Measurements from ENCODE around the gene USP47. TPM values are rescaled to one million over a fixed set of nuclear protein-coding genes. Genes with fewer than 3 reads are reported as not detected.

The USP47 gene
- total and polyA plus RNA-seq, 9 of the 15 experiments (the other 6 are each of a cell fraction or from before 2014, with no cell fraction given), result 13.1 to 63.6 (median 34.7) TPM

DNA sequence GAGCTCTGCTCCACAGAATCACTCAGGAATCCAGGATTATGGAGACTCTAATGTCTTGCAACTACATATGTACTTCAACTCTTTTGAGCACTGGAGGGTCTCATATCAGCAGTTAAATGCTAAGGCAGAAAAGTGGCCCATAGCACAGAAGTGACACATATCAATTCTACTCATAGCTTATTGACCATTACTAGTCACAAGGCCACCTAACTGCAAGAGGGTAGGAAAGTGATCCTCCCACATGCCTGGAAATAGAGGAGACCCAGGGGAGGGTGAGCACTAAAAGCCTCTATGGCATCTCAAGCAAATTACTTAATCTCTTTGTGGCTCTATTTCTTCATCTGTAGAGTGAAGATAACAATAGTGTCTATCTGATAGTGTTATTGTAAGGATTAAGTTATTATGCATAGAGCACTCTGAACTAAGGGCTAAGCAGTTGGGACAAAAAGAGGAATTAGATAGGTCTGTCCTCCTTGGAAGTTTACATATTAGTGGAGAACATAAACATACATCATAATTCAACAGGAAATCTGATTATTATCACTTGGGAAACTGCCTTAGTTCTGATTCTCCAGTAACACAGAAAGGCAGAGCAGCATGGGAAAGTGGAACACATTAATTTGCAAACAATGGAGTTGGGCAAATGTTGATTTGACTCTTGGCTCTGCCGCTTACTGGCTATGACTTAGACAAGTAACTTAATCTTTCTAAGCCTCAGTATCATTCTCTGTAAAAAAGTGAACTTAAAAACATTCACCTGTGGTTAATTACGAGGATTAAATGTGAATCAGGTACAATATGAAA, 25.1 kb upstream of the USP47 start (continued):
- no peak for TF ChIP-seq ZC3H4 (CRISPR knock-in tag; IDR thresholded peaks at IDR 0.05; ENCODE audit: borderline replicate concordance)
- TF ChIP-seq ZNF232 (CRISPR knock-in tag; IDR thresholded peaks at IDR 0.05), result no peak
- no peak for TF ChIP-seq SMAD2 (IDR thresholded peaks at IDR 0.05; ENCODE audit: low read depth, low read length)
- TF ChIP-seq TSC22D4 (tag; IDR thresholded peaks at IDR 0.05), result no peak
- TF ChIP-seq SRSF7 (optimal IDR thresholded peaks at IDR 0.05; ENCODE audit: low read depth, low read length), result no peak
- no peak for TF ChIP-seq ZNF561 (CRISPR knock-in tag; conservative IDR thresholded peaks at IDR 0.05)
- TF ChIP-seq ZNF830 (CRISPR knock-in tag; IDR thresholded peaks at IDR 0.05), result no peak
- peak; percentile 58; the same call in 1 of the 2 replicates for TF ChIP-seq CBFA2T3 (IDR thresholded peaks at IDR 0.05)
- TF ChIP-seq, protein P1, sequence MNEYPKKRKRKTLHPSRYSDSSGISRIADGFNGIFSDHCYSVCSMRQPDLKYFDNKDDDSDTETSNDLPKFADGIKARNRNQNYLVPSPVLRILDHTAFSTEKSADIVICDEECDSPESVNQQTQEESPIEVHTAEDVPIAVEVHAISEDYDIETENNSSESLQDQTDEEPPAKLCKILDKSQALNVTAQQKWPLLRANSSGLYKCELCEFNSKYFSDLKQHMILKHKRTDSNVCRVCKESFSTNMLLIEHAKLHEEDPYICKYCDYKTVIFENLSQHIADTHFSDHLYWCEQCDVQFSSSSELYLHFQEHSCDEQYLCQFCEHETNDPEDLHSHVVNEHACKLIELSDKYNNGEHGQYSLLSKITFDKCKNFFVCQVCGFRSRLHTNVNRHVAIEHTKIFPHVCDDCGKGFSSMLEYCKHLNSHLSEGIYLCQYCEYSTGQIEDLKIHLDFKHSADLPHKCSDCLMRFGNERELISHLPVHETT (CRISPR knock-in tag; conservative IDR thresholded peaks at IDR 0.05 in 1 of 2, IDR thresholded peaks at IDR 0.05 in 1 of 2), result no peak
- no peak for TF ChIP-seq COPS2 (conservative IDR thresholded peaks at IDR 0.05)
- TF ChIP-seq, protein P2, sequence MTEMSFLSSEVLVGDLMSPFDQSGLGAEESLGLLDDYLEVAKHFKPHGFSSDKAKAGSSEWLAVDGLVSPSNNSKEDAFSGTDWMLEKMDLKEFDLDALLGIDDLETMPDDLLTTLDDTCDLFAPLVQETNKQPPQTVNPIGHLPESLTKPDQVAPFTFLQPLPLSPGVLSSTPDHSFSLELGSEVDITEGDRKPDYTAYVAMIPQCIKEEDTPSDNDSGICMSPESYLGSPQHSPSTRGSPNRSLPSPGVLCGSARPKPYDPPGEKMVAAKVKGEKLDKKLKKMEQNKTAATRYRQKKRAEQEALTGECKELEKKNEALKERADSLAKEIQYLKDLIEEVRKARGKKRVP (CRISPR knock-in tag; IDR thresholded peaks at IDR 0.05), result no peak
- TF ChIP-seq, protein P3, sequence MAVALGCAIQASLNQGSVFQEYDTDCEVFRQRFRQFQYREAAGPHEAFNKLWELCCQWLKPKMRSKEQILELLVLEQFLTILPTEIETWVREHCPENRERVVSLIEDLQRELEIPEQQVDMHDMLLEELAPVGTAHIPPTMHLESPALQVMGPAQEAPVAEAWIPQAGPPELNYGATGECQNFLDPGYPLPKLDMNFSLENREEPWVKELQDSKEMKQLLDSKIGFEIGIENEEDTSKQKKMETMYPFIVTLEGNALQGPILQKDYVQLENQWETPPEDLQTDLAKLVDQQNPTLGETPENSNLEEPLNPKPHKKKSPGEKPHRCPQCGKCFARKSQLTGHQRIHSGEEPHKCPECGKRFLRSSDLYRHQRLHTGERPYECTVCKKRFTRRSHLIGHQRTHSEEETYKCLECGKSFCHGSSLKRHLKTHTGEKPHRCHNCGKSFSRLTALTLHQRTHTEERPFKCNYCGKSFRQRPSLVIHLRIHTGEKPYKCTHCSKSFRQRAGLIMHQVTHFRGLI (CRISPR knock-in tag; IDR thresholded peaks at IDR 0.05), result no peak
- no peak for TF ChIP-seq ZNF263 (CRISPR knock-in tag; IDR thresholded peaks at IDR 0.05; ENCODE audit: borderline replicate concordance)
- TF ChIP-seq, protein P4, sequence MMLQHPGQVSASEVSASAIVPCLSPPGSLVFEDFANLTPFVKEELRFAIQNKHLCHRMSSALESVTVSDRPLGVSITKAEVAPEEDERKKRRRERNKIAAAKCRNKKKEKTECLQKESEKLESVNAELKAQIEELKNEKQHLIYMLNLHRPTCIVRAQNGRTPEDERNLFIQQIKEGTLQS (IDR thresholded peaks at IDR 0.05), result no peak
- TF ChIP-seq, protein P4 (CRISPR knock-in tag; conservative IDR thresholded peaks at IDR 0.05), result no peak
- no peak for TF ChIP-seq TBP (optimal IDR thresholded peaks at IDR 0.05; ENCODE audit: low read depth, low read length)
- TF ChIP-seq, protein P5, sequence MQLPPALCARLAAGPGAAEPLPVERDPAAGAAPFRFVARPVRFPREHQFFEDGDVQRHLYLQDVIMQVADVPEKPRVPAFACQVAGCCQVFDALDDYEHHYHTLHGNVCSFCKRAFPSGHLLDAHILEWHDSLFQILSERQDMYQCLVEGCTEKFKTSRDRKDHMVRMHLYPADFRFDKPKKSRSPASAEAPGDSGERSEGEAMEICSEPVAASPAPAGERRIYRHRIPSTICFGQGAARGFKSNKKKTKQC (CRISPR knock-in tag; IDR thresholded peaks at IDR 0.05), result no peak
- TF ChIP-seq NFE2L1 (tag; IDR thresholded peaks at IDR 0.05; ENCODE audit: borderline replicate concordance, low read depth), result no peak
- TF ChIP-seq ZNF79 (CRISPR knock-in tag; IDR thresholded peaks at IDR 0.05; ENCODE audit: low read depth), result no peak
- TF ChIP-seq CBX2 (IDR thresholded peaks at IDR 0.05; ENCODE audit: insufficient read depth, low read length, poor library complexity, severe bottlenecking), result no peak
- TF ChIP-seq GATAD2B (IDR thresholded peaks at IDR 0.05; ENCODE audit: borderline replicate concordance), result no peak; the same call in 1 of the 2 replicates
- no peak for TF ChIP-seq CEBPB (tag; IDR thresholded peaks at IDR 0.05)
- TF ChIP-seq ZNF780A (CRISPR knock-in tag; IDR thresholded peaks at IDR 0.05), result no peak
- no peak for TF ChIP-seq ZNF316 (IDR thresholded peaks at IDR 0.05)
